HG03457 (cell line): Measurements from ENCODE around the gene CGNL1.

Experiments
- ATAC-seq: cut with Tn5 transposase; IDR thresholded peaks from one replicate; pipeline ENCODE4 v1.9.1; 2021; ENCODE audit warnings: moderate number of reproducible peaks; ENCODE audit not compliant: unreplicated experiment

Gene CGNL1

DNA sequence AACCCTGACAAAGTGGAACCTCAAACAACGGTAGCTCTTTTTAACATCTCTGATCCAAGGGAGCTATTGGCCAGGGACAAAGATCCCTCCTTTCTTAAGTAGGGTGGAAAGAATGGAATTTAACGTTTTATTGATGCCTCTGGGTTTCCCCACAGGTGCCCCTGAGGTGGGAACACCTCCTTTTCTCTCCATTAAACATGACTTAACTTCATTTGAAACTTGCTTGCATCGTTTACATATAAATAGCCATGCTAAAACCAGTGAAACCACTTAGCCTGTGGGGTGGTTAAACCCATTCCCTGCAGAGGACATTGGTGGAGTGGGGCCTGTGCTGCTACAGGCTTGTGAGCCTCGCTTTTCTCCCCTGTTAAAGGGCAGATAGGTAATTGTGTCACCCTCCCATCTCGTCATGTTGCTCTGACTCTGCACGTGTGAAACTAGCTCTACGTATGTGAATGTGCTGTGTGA is 9.7 kb downstream of the CGNL1 start:
- no peak for ATAC-seq

DNA sequence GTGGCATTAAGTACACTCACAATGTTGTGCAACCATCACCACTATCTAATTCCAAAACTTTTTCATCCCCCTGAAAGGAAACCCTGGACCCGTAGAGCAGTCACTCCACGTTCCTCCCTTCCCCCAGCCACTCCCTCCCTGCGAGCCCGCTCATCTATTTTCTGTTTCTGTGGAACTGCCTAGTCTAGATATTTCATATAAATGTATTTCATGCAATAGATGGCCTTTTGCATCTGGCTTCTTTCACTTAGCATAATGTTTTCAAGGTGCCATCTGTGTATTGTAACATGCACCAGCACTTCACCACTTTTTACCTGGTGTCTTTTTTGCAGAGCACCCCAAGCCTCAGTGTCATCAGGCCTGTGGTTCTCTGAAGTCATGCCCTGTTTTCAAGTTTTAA is 10.7 kb downstream of the CGNL1 start:
- ATAC-seq = no peak

DNA sequence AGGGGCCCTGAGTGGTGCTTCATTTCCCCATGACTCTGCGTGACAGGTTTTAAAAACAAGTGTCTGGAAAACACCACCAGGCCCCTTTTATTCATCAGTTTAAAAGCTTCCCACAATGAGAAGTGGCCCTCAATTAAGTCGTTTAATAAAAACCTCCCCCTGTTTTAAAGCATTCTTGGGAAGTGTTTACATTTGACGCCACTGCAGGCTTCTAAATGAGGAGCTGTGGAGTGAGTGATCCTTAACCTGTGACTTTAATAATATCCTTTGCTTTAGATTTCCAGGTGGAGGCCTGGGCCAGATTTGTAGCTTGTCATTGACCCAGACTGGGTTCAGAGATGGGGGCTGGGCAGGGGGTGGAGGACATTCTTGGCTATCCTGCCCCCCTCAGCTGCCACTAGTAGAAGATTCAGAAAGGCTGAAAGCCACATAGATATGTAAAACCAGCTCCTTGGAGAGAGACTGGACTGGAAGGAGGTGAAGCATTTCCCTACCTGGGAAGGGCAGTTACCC is 11.3 kb downstream of the CGNL1 start:
- no peak for ATAC-seq

DNA sequence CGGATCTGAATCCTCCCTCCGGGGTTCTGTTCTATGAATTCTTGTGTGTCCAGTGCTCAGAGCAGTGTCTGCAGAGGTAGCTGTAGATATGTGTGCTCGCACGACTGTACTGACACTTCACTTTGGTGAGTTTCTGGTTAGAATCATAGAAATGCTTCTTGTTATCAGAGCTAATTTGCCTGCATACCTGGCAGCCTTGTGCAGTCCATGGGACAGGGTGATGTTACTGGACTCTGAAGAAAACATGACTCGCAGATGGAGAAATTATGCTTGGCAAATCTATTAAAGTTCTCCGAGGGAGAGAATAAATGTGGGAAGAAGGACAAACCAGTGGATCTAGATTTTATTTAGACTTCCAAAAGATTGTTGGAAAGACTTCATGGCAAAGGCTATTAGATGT is 12.2 kb downstream of the CGNL1 start:
- ATAC-seq = no peak

DNA sequence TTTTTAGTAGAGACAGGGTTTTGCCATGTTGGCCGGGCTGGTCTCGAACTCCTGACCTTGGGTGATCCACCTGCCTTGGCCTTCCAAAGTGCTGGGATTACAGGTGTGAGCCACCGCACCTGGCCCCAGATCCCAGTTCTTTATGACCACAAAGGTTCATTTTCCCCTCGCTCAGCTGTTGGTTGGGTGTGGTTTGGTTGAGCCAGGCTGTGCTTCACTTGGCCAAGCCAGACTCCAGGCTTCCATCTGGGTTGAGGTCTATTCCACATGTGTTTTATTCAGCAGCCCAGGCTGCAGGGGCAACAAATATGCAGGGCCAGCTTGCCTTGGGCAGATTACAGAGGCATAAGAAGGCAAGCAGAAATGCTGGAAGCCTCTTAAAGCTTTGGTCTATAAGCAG is 13.7 kb downstream of the CGNL1 start:
- no peak for ATAC-seq

DNA sequence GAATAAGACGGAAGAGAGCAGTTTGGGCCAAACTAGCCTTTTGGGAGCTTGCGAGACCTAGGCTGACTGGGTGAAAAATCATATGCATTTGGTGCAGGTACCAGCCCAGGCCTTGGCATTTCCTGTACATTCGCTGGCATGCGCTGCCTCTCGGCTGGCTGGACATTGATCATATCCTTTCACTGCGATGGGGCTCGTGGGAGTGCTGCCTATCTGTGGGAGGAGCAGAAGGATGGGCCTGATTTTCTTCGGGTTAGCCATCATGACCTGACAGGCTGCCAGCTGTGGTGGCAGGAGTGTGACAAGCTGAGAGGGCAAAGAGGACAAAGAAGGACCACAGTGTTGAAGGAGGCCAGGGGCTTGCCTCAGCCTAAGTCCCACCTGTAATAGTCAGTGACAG is 14.3 kb downstream of the CGNL1 start:
- ATAC-seq = no peak

DNA sequence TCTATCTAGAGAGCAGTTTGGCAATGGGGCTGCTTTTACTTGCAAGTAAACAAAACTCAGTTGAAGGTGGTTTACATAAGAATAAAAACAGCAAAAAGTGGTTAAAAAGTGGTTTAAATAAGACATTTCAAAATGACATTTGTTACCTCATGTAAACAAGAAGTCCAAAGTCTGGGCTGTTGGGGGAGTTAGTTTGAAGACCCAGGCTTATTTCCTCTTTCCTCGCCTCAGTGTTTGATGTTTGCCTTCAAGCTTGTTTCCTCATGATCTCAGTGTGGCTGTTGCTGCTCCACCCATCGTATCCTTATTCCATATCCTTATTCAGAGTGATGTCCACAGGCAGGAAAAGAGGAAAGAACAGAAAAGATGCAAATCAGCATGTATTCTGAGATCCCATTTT is 15.2 kb downstream of the CGNL1 start:
- ATAC-seq = no peak

DNA sequence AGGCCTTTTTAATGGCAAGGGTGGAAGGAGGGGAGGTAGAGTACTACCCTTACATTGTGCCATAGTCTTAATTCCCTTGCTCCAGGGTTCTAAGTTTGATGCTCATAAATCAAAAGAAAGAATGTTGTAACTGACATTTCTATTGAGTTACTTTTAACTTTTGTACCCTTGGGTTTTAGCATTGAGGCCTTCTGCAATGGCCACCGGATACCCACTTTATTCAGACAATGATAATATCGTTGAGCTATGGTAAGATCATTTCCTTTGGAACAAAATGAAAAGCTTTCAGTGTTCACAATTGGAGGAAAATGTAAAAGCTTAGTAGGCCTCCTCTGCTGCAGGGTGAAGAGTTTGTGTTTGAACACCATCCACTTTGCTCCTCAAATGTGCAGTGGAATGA is 16.8 kb downstream of the CGNL1 start:
- no peak for ATAC-seq

DNA sequence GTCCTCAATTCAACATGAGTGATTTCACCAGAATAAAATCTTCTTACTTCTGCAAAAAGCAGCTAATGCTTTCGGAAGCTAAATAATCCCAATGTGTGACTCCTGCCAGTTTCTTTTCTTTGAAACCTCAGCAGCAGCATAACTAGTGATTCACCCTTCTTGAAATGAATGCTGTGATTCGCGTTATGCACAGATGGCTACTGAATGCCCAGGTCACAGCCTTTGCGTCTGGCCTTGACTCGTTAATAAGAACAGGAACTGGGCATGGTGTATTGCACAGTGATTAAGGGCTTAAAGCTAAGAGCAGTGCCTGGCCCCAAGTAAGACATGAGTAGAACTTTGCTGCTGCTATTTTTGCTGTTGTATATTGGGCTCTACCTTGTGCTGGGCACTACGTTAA is 19.0 kb downstream of the CGNL1 start:
- ATAC-seq = no peak

DNA sequence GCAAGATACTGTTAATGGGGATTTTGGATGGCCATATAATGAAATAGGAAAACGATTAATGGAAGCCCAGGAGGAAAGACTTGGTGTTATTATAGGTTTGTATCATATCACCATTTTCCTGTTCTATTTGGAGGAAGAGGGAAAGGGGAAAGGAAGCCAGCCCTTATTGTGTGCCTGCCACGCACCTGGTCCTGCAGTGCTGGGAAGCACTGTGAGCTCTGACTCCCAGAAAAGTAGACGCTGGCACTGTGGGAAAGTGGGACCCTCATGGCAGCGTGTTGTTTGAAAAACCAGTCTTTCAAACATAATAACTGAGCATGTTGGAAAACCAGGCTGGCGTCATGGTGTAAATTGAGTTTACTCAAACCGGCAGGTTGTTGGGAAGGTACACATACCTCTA is 22.0 kb downstream of the CGNL1 start:
- ATAC-seq = no peak

DNA sequence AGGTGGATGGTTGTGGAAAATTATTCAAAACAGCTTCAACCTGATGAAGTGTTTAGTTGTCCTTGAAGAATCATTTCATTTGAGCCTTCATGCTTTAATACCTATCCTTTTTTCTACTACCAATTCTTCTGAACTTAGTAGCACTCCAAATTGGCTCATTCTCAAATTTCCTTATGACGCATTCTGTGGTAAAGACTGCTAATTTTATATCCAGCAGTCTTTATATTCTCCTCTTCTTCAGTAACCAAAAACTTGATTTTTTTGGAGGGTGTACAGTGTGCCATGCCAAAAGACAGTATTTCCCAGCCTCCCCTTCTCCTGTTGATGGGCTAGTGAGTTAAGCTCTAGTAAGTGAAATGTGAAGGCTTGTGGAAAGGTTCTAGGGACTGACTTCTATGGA is 25.2 kb downstream of the CGNL1 start:
- no peak for ATAC-seq

DNA sequence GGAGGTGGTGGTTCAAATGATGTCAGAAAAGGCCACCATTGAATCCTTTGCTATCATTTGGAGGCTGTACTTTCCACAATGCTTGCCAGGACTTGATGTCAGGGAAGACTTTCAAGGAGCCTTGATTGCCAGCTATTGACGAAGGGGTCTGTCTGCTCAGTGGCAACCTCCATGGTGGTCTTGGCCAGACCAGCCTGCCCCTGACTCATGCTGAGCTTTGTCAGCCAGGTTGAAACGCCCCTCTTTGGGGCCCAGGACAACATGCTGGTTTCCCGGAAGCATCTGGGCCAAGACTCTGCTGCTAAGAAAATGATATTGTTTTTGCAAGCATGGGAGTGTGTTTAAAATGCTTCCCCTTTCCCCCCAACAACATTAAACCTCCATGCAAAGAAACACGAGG is 26.7 kb downstream of the CGNL1 start:
- ATAC-seq = no peak

DNA sequence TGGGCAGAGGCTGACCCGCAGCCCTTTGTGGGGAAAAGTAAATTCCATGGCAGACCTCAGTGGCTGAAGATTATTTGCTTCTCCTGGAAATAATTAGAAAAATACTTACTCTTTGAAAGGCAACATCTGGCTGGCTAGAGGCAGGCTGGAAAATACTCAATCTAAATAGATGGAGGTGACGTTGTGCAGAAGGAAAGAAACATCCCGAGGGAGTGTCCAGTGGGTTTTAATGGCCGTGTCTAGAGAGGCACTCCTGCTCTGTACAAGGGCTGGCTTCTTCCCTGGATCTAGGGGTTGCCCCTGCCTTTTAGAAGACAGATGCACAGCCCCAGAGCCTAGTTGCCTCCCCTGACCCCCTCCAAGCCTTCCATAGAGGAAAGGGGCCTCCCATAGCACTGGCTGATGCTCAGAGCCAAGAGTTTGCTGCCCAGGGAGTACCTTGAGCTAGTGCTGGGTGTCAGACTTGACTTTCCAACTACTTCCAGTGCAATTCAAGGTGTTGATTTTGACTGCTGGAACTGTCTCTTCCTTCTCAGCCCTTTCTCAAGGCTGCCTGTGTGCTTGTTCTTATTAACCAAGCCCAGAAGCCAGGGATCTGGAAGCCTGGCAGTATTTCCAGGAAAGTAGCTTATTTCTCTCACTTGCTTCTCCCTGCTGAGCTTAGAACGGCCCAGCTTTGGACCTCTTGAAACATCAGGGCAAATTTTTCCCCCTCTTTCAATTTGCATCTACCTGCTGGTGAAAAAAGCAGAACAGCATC is 27.4 kb downstream of the CGNL1 start:
- ATAC-seq = no peak

DNA sequence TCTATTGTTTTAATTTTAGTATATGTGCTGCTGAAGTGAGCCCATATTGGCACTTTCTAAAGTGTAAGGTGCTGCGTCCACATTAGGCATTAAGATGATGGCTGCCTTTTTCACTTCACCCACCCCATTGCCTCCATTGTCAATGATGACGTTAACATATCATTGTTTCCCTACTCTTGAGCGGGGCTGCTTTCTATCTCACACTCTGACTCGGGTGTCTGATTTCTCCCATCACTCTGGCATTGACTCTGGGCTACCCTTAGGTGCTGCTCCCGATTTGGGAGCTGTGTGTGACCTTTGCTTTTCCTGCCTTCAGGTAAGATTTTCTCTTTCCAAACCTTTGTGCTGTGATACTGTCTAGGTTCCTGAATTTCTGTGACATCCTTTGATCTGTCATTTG is 28.8 kb downstream of the CGNL1 start:
- no peak for ATAC-seq

DNA sequence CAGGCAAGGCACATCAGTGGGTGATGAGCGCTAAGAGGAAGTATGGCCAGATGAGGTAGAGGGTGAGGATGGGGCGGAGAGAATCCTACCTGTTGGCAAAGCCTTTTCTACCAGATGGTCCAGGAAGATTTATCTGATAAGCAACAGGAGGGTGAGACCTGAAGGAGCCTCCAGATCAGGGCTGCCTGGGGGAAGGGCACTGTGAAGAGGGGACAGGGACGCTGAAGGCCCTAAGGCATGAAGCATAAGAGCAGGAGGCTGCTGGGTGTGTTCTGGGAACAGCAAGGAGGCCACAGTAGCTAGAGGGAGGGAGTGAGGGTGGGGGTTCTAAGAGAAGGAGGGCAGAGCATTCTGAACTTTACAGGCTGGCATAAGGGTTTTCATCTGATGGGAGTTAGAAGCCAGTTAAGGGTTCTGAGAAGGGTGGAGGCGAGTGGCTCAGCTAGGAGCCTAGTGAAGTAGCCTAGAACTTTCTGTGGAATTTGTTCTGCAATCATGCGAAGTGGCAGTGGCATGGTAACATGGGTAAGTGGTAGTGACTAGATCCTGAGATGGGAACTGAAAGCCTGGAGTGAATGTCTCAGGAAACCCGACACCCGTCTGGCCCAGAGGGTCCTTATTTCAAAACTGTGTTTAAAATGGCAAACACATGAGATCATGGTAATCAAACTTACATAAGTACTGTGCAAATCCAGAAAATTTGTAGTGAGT is 29.9 kb downstream of the CGNL1 start:
- no peak for ATAC-seq

DNA sequence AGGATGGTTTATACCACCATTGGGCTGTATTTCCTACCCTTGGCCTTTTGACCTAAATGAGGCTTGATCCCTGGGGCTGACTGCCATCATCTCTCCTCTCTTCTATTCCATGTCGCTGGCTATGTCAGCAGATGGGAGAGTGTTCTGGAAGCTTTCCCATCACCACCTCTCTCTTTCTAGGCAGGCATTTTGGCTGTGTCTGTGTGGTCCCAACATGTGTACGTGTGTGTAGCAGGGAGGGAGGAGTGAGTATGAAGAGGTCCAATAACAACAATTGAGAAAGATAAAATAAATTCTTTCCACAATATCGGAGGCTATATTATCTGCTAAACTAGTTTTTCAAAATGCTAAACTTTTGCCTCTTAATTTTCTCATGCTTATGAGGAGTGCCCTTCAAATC is 34.1 kb downstream of the CGNL1 start:
- no peak for ATAC-seq

DNA sequence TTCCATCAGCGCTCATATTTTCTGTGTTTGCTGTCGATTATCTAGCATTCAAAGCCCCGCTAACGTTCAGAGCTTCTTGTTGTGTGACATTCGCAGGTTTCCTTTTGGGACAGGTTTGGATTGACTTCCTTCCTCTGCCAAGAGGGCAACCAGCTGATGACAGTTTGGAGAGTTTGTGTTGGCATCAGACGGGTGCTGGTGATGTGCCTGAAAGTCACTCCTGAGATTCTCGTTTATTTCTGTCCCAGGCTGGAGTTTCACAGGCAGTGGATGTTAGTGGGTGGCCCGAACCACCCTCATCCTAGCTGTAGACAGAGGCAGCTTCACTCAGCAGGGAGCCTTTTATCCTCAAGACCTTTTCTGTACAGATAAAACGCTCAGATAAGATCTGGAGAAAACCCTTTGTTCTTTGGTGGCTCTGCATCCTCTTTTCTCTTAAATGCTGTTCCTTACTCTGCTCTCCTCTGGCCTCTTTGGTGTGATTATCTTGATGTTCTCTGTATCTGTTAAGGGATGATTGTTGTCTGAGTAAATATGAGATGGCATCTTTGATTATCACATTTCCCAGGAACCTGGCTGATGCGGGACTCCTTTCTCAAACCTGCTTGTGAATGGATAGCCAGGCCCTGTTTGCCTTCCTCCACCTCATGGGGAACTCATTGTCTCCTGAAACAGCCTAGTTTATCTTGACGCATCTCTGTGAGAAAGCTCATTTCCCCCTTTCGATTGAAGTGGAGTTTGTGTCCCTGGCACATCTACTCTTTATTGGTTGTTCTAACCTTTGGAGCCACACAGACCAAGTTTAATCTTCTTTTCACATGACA is 35.9 kb downstream of the CGNL1 start:
- no peak for ATAC-seq

DNA sequence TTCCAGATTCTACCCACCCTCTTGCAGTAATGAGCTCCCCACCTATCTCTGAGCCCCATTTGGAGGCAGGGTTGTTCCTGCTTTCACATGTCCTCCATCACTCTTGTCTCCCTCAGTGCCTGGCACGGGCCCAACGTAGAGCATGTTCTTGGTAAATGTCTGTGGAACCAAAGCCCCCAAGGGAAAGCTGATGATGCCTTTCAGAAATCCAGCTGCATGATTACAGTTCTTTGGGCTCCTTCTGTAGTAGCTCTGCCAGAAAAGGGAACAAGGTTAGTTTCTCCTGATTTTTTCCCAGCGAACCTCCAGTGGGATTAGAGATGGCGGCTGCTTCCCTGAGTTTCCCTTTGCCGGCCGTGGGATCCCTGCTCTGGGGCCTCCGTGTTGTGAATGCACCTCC is 39.3 kb downstream of the CGNL1 start:
- no peak for ATAC-seq

DNA sequence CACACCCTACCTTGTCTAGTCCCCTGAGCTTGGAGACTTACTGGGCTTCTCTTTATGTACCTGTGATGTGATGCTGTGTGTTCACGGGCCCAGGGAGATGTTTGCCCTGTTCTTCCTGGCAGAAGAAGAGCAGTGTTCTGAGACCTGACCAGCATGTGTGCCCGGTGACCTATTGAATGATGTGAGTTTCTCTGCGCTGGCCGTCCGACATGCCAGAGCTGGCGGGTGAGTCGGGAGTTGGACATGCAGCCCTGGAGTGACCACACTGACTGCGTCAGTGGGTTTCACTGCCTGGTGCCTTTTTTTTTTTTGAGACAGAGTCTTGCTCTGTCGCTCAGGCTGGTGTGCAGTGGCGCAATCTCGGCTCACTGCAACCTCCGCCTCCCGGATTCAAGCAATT is 42.3 kb downstream of the CGNL1 start:
- ATAC-seq = no peak

DNA sequence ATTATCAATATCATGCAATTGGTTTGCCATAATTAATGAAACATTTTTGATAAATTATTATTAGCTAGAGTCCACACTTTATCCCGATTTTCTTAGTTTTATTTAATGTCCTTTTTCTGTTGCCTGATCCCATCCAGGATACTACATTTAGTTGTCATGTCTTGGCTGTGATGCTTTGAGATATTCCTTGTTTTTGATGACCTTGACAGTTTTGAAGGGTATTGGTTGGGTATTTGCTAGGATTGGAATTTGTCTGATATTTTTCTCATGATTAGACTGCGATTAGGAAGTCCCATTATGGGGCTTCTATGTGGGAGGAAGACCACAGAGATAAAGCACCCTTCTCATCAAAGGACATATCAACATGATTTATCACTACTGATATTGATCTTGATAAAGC is 43.0 kb downstream of the CGNL1 start:
- ATAC-seq = no peak

DNA sequence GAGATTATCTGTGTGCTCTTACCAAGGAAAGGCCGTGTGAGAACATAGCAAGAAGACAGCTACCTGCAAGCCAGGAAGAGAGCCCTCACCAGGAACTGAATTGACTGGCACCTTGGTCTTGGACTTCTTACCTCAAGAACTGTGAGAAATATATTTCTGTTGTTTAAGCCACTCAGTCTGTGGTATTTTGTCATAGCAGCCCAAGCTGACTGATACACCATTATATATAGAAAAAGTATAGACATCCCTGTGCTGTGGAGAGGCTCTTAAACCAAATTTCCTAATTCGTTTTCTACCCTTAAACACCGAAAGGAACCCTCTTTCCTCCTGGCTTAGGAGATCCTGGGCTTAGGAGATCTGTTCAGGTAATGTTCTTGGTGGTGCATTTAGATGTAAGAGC is 44.8 kb downstream of the CGNL1 start:
- no peak for ATAC-seq

DNA sequence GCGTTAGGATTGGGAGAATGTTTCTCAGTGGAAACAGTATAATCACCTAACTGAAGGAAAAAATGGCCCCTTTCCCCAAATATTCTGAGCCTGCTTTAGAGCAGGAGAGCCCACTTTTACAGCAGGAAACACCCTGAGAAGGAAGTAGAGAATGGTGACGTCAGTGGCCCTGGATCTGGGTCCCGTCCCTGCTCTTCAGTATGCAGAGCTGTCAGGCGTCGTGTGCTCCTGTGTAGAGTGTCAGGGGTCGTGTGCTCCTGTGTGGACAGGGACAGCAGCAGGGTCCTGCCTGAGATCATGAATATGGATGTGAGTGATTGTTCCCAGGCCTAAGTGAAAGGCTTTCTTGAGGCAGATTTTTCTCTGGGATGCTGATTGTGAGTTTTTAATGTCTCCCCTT is 45.2 kb downstream of the CGNL1 start:
- no peak for ATAC-seq
